ENCODE measurements around the gene SLC22A1.

DNA sequence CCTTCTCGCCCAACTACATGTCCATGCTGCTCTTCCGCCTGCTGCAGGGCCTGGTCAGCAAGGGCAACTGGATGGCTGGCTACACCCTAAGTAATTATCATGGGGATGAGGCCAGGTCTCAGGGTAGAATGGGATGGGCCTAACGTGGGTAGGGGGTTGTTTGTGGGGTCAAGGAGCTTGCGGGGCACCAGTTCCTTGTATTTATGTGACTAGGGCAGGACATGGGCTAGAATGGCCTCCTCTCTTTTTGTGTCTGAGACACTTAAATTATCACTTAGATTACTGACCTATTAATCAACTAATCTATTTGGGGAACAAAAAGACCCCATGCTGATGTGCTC is 10.7 kb downstream of the SLC22A1 start:
- TF ChIP-seq POLR2A (IDR thresholded peaks at IDR 0.05) = no peak
- TF ChIP-seq, protein P1, sequence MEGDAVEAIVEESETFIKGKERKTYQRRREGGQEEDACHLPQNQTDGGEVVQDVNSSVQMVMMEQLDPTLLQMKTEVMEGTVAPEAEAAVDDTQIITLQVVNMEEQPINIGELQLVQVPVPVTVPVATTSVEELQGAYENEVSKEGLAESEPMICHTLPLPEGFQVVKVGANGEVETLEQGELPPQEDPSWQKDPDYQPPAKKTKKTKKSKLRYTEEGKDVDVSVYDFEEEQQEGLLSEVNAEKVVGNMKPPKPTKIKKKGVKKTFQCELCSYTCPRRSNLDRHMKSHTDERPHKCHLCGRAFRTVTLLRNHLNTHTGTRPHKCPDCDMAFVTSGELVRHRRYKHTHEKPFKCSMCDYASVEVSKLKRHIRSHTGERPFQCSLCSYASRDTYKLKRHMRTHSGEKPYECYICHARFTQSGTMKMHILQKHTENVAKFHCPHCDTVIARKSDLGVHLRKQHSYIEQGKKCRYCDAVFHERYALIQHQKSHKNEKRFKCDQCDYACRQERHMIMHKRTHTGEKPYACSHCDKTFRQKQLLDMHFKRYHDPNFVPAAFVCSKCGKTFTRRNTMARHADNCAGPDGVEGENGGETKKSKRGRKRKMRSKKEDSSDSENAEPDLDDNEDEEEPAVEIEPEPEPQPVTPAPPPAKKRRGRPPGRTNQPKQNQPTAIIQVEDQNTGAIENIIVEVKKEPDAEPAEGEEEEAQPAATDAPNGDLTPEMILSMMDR (IDR thresholded peaks at IDR 0.05) = no peak
